ENCODE data around the gene PDE4D. TPM values are rescaled to one million over a fixed set of nuclear protein-coding genes. Genes with fewer than 3 reads are reported as not detected.

PDE4D gene
- total and polyA plus RNA-seq, 2 donors (not counting 3 experiments of a cell fraction or from before 2014, with no cell fraction given) = 34.5 to 51.2 TPM

DNA sequence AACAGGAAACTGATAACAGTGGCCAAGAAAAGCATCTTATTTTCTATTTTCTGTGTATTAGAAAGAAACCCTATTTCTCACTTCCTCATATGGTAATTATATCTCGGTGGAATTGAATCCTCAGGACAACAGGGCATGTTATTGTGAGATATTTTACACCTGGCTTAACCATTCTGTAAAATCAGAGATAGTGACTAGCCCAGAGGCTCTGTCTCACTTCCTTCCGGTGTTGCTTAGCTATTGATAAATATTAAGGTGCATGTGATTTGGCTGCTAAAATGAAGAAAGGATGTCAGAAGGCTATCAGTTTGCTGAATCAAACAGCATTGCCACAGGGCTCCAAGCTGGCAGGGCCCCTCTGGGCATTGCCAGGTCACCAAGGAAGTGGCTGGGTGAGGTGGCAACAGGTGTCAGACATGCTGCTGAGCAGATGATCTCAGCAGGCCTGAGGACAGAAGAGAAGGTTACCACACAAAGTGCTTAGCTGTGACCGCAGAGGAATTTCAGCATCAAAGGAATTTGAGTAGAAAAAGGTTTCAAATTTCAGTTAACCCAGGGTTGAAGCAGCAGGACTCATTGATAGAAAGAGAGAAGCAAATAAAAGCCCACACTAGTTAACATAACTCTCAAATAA is 330.7 kb downstream of the PDE4D start:
- ChIA-PET POLR2A (no interaction called here), CTCF (interaction anchor here (1.0 to 1.7 kb wide), 5 partner anchors 17 to 237 kb away, joined by 3 to 6 read pairs (median 3); no protein-coding TSS in a partner anchor)
- intact Hi-C loops (cut with micrococcal nuclease) (loop anchor here (1.0 to 2.0 kb wide), 7 partner anchors 37 to 236 kb away; no protein-coding TSS in a partner anchor), dilution Hi-C loops (cut with MboI; ENCODE audit: extremely low pct_ligation_motif_present, low sequenced_read_pairs) (no loop called here)
- no peak overlapping the region for H2AFZ ChIP-seq (ENCODE audit: low read depth, low read length)
- BruUV-seq (replicated peaks) = TSS peak; percentile 75
- H3K9me3 ChIP-seq (replicated peaks; ENCODE audit: control insufficient read depth, insufficient read depth, low read length) = no peaks in the 10 kb centered on the region
- H3K4me1 ChIP-seq (ENCODE audit: control insufficient read depth, extremely low read depth, insufficient read depth, low read length) = peaks cover 49% of the 10 kb centered on the region
- H3K4me2 ChIP-seq (ENCODE audit: insufficient read depth, low read length) = peak overlapping the region; percentile 93
- DNase-seq (ENCODE audit: low read depth, low spot score) (peak; percentile 88), FAIRE-seq (peak; percentile 75)
- no peaks in the 10 kb centered on the region for H4K20me1 ChIP-seq (replicated peaks; ENCODE audit: control insufficient read depth, extremely low read depth, insufficient read depth, low read length)
- H3K27ac ChIP-seq (ENCODE audit: insufficient read depth, low read depth, low read length) = peak overlapping the region; percentile 77
- H3K36me3 ChIP-seq (ENCODE audit: control insufficient read depth in 2 of 2, extremely low read depth in 1 of 2, insufficient read depth in 2 of 2, low read length in 2 of 2) = no peaks in the 10 kb centered on the region
- peak overlapping the region in 1 of 3 experiments; percentile 35 for H3K4me3 ChIP-seq (replicated peaks in 1 of 3; ENCODE audit: insufficient read depth in 1 of 3, low read depth in 1 of 3, low read length in 3 of 3)
- no peaks in the 10 kb centered on the region for H3K9me1 ChIP-seq (replicated peaks; ENCODE audit: control insufficient read depth, extremely low read depth, insufficient read depth, low read length)
- H3K79me2 ChIP-seq (ENCODE audit: control insufficient read depth, insufficient read depth, low read length) = no peaks in the 10 kb centered on the region
- no peaks in the 10 kb centered on the region for H3K27me3 ChIP-seq (ENCODE audit: control insufficient read depth in 2 of 2, insufficient read depth in 2 of 2, low read length in 2 of 2)
- TF ChIP-seq FOS (IDR thresholded peaks at IDR 0.05; ENCODE audit: borderline replicate concordance, insufficient read depth, low read length) (peak; percentile 76), POLR2AphosphoS5 (IDR thresholded peaks at IDR 0.05; ENCODE audit: insufficient read depth, low read depth, low read length) (peak; percentile 32), MYC (IDR thresholded peaks at IDR 0.05; ENCODE audit: low read depth, low read length) (peak; percentile 19), JUN (IDR thresholded peaks at IDR 0.05; ENCODE audit: borderline replicate concordance, insufficient read depth, insufficient read length, low read depth) (peak; percentile 77), GATA2 (IDR thresholded peaks at IDR 0.05; ENCODE audit: insufficient read depth, insufficient read length, low read depth, low read length) (peak; percentile 98)
- TF ChIP-seq, protein P1, sequence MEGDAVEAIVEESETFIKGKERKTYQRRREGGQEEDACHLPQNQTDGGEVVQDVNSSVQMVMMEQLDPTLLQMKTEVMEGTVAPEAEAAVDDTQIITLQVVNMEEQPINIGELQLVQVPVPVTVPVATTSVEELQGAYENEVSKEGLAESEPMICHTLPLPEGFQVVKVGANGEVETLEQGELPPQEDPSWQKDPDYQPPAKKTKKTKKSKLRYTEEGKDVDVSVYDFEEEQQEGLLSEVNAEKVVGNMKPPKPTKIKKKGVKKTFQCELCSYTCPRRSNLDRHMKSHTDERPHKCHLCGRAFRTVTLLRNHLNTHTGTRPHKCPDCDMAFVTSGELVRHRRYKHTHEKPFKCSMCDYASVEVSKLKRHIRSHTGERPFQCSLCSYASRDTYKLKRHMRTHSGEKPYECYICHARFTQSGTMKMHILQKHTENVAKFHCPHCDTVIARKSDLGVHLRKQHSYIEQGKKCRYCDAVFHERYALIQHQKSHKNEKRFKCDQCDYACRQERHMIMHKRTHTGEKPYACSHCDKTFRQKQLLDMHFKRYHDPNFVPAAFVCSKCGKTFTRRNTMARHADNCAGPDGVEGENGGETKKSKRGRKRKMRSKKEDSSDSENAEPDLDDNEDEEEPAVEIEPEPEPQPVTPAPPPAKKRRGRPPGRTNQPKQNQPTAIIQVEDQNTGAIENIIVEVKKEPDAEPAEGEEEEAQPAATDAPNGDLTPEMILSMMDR (IDR thresholded peaks at IDR 0.05; ENCODE audit: extremely low read depth in 1 of 2, insufficient read depth in 1 of 2, low read depth in 1 of 2, low read length in 2 of 2) = no peak
- TF ChIP-seq, protein P2, sequence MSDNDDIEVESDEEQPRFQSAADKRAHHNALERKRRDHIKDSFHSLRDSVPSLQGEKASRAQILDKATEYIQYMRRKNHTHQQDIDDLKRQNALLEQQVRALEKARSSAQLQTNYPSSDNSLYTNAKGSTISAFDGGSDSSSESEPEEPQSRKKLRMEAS (IDR thresholded peaks at IDR 0.05; ENCODE audit: insufficient read depth, insufficient read length) = no peak
- H3K9ac ChIP-seq (replicated peaks; ENCODE audit: extremely low read depth, insufficient read depth, low read length) = peak overlapping the region; percentile 84

Measured in endothelial cell of umbilical vein (primary cell).